K562 (cell line): Measurements from ENCODE around the gene YBEY. TPM values are rescaled to one million over a fixed set of nuclear protein-coding genes. Genes with fewer than 3 reads are reported as not detected.

Experiments
- COPS2 ChIP-seq: fragments of 450-650 bp; conservative IDR thresholded peaks from 2 replicates; pipeline ENCODE4 v1.6.1; 2016; ENCODE audit warnings: mild to moderate bottlenecking, moderate library complexity
- ETV6 ChIP-seq, 3 experiments: fragments of 150-350 bp in 1 of 3; sonication (generic) in 1 of 3; formaldehyde crosslinking in 1 of 3; IDR thresholded peaks; 2 replicates each; pipeline versions ENCODE4 v1.6.1 to v1.8.0; 2014 to 2022; ENCODE audit warnings: borderline replicate concordance in 2 of 3, low read depth in 2 of 3, antibody characterized with exemption in 1 of 3, low read length in 1 of 3, mild to moderate bottlenecking in 1 of 3, missing genetic modification reagents in 1 of 3
- FOXK1 ChIP-seq: sonication (generic); formaldehyde crosslinking; IDR thresholded peaks from 2 replicates; pipeline ENCODE4 v1.8.0; 2022; ENCODE audit warnings: missing genetic modification reagents, mild to moderate bottlenecking, borderline replicate concordance
- HOXB6 ChIP-seq: fragments of 250-450 bp; sonication (Bioruptor Pico); IDR thresholded peaks from 2 replicates; pipeline ENCODE4 v1.5.1; 2022; ENCODE audit warnings: mild to moderate bottlenecking, borderline replicate concordance
- MNT ChIP-seq, 2 experiments: fragments of 450-650 bp; conservative IDR thresholded peaks; 2 replicates each; pipeline ENCODE4 v1.6.1; 2017; ENCODE audit warnings: mild to moderate bottlenecking in 2 of 2, moderate library complexity in 2 of 2
- MTA3 ChIP-seq: fragments of 450-650 bp; formaldehyde crosslinking; IDR thresholded peaks from 2 replicates; pipeline ENCODE4 v1.6.1; 2017; ENCODE audit warnings: mild to moderate bottlenecking, borderline replicate concordance
- PCBP1 ChIP-seq: fragments of 200-400 bp; formaldehyde crosslinking; IDR thresholded peaks from 2 replicates; pipeline ENCODE4 v1.6.1; 2018; ENCODE audit warnings: mild to moderate bottlenecking, low read depth, low read length; ENCODE audit not compliant: poor library complexity, severe bottlenecking
- THRAP3 ChIP-seq: fragments of 450-650 bp; IDR thresholded peaks from 2 replicates; pipeline ENCODE4 v1.6.1; 2016; ENCODE audit warnings: mild to moderate bottlenecking, inconsistent platforms, borderline replicate concordance
- UBTF ChIP-seq, 2 experiments: IDR thresholded peaks; 2 replicates each; pipeline ENCODE4 v1.6.1; 2012; ENCODE audit warnings: improper control_type of control experiment in 2 of 2, low read depth in 2 of 2, low read length in 2 of 2, borderline replicate concordance in 1 of 2
- YY1 ChIP-seq, 3 experiments: IDR thresholded peaks; 2 replicates each; pipeline ENCODE4 v1.6.1; 2011; ENCODE audit warnings: low read length in 2 of 3, mild to moderate bottlenecking in 2 of 3, moderate library complexity in 2 of 3, borderline replicate concordance in 1 of 3, control low read depth in 1 of 3, low read depth in 1 of 3; ENCODE audit not compliant: insufficient read depth in 3 of 3, insufficient replicate concordance in 2 of 3, control insufficient read depth in 1 of 3, insufficient read length in 1 of 3; ENCODE audit errors: extremely low read depth in 1 of 3
- ZBTB2 ChIP-seq: fragments of 450-650 bp; IDR thresholded peaks from 2 replicates; pipeline ENCODE4 v1.6.1; 2016; ENCODE audit warnings: antibody characterized with exemption
- ZEB2 ChIP-seq: fragments of 450-650 bp; IDR thresholded peaks from 2 replicates; pipeline ENCODE4 v1.6.1; 2016
- ZHX1 ChIP-seq: fragments of 150-350 bp; conservative IDR thresholded peaks from 2 replicates; pipeline ENCODE4 v1.6.1; 2014; ENCODE audit warnings: low read length
- ZNF146 ChIP-seq: IDR thresholded peaks from one replicate; pipeline ENCODE4 v1.6.1; 2018; ENCODE audit warnings: missing compliant biosample characterization; ENCODE audit not compliant: unreplicated experiment
- polyA plus RNA-seq, 8 experiments: library from polyadenylated mRNA; depleted of rRNA in 4 of 8; stranded (reverse) in 5 of 8; unstranded in 3 of 8; fragments of >200 nt; fragmentation: Nextera tagmentation in 2 of 8; fragmentation: Illumina TruSeq in 1 of 8; extraction: Ambion mirVana in 2 of 8; extraction: Trizol in 1 of 8; gene quantifications; 2 replicates each; pipeline versions ENCODE4 v1.2.1 to v1.2.3, GENCODE V29; 2011 to 2014; ENCODE audit warnings: inconsistent platforms in 1 of 8, missing spikeins in 1 of 8
- total RNA-seq, 7 experiments: library from RNA; depleted of rRNA in 6 of 7; stranded (reverse); fragments of >200 nt in 6 of 7; fragmentation: Illumina TruSeq in 2 of 7; extraction: Trizol in 2 of 7; gene quantifications; 2 replicates each; pipeline versions ENCODE4 v1.2.1 to v1.2.3, GENCODE V29; 2011 to 2021; ENCODE audit warnings: low replicate concordance in 1 of 7

YBEY gene
- total and polyA plus RNA-seq, 9 of the 15 experiments (the other 6 are each of a cell fraction or from before 2014, with no cell fraction given): 6.4 to 28.0 (median 12.4) TPM

- TF ChIP-seq THRAP3 (no peak), YY1 (IDR thresholded peaks at IDR 0.05; ENCODE audit: borderline replicate concordance in 1 of 3, control insufficient read depth in 1 of 3, extremely low read depth in 1 of 3, insufficient read depth in 3 of 3, insufficient read length in 1 of 3, insufficient replicate concordance in 2 of 3, low read depth in 1 of 3, low read length in 2 of 3) (peak in 2 of 3 experiments; percentile 63 to 70), UBTF (IDR thresholded peaks at IDR 0.05; ENCODE audit: borderline replicate concordance in 1 of 2, low read depth in 2 of 2, low read length in 2 of 2) (peak; percentile 89 to 98), HOXB6 (CRISPR knock-in tag) (0 out of 2 replicates have a peak, but pooled peaks have one; percentile 6), ZBTB2 (peak; percentile 98), ETV6 (IDR thresholded peaks at IDR 0.05; ENCODE audit: borderline replicate concordance in 1 of 2, low read depth in 2 of 2, low read length in 1 of 2) (peak in 1 of 2 experiments; percentile 27; a peak in 1 of 4 replicates), ETV6 (CRISPR knock-in tag; IDR thresholded peaks at IDR 0.05; ENCODE audit: borderline replicate concordance) (peak; percentile 65; the same call in 1 of the 2 replicates), FOXK1 (no peak; the same call in 1 of the 2 replicates), ZEB2 (peak; percentile 89), COPS2 (no peak), PCBP1 (no peak), ZNF146 (CRISPR knock-in tag) (no peak), MNT (conservative IDR thresholded peaks at IDR 0.05) (peak; percentile 59 to 84), ZHX1 (no peak), MTA3 (peak; percentile 96; the same call in 1 of the 2 replicates)
Observed at GRCh38 chr21:46285761-46286647, at the start of gene YBEY (continued).
